Calu3 (cell line): ENCODE results near the gene TFAP2C. TPM values are rescaled to one million over a fixed set of nuclear protein-coding genes. Genes with fewer than 3 reads are reported as not detected.

Experiments
- BruUV-seq: library from RNA; stranded (reverse); fragments of 400-500 nt; replicated peaks from 2 replicates; lab custom pipeline; 2021; lab: Mats Ljungman, UMichigan
- CTCF ChIA-PET: fragments of 300-600 bp; sonication (Branson Sonifier 250); formaldehyde crosslinking; loops from one replicate; lab custom pipeline; 2022; ENCODE audit warnings: antibody characterized with exemption; lab: Charles Lee
- DNase-seq: peaks from one replicate; pipeline ENCODE4 v3.0.0; 2022
- H3K27ac Mint-ChIP-seq: one replicate; pipeline ENCODE4 v1.8.0; 2022; ENCODE audit warnings: mixed read lengths; ENCODE audit not compliant: unreplicated experiment
- H3K27me3 Mint-ChIP-seq: one replicate; pipeline ENCODE4 v1.8.0; 2022; ENCODE audit warnings: mixed read lengths; ENCODE audit not compliant: unreplicated experiment
- H3K36me3 Mint-ChIP-seq: one replicate; pipeline ENCODE4 v1.8.0; 2022; ENCODE audit warnings: mild to moderate bottlenecking, moderate library complexity, mixed read lengths; ENCODE audit not compliant: insufficient read depth, unreplicated experiment
- H3K4me1 Mint-ChIP-seq: one replicate; pipeline ENCODE4 v1.8.0; 2022; ENCODE audit warnings: mild to moderate bottlenecking, low read depth, mixed read lengths; ENCODE audit not compliant: unreplicated experiment
- H3K4me3 Mint-ChIP-seq: one replicate; pipeline ENCODE4 v1.8.0; 2022; ENCODE audit warnings: mild to moderate bottlenecking, low read depth, moderate library complexity, mixed read lengths; ENCODE audit not compliant: unreplicated experiment
- H3K9me3 Mint-ChIP-seq: one replicate; pipeline ENCODE4 v1.8.0; 2022; ENCODE audit warnings: low read depth, mixed read lengths; ENCODE audit not compliant: unreplicated experiment
- intact Hi-C: fragments of 100-400 bp; cut with micrococcal nuclease; formaldehyde crosslinking; loops from one replicate; pipeline ENCODE4 v1.10.0; 2022; ENCODE audit not compliant: unreplicated experiment
- total RNA-seq: library from RNA; stranded (reverse); gene quantifications from 2 replicates; pipeline ENCODE4 v1.2.3, GENCODE V29; 2022
- TF ChIP-seq, protein P1 (sequence below): fragments of 200-600 bp; IDR thresholded peaks from one replicate; pipeline ENCODE4 v1.8.0; 2022; ENCODE audit warnings: antibody characterized with exemption; ENCODE audit not compliant: unreplicated experiment

TFAP2C gene
- total RNA-seq, 1 experiment from 2014 or later: 3.4 TPM

DNA sequence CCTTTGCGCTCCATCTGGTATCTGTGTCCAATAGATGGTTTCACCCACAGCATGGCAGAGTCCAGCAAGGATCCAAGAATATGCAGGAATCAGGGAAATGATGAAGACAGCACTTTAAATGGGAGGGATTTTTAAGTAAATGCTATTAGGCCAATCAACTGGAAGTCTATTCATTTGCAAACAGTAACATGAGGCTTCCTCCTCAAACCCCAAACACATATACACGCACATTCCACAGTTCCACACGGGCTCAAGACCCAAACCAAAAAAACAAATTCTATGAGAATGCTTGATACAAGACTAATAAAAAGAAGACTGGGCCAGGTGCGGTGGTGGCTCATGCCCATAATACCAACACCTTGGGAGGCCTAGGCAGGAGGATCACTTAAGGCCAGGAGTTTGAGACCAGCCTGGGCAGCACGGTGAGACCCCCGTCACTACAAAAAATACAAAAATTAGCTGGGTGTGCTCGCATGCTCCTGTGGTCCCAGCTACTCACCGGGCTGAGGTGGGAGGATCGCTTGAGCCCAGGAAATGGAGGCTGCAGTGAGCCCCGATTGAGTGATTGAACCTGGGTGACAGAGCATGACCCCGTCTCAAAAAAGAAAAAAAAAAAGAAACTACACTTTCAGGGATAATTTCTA, 21.9 kb upstream of the TFAP2C start:
- Mint-ChIP-seq H3K4me3 (no peak overlapping the region), H3K9me3 (no peaks in the 10 kb centered on the region), H3K27ac (peak overlapping the region; percentile 66), H3K36me3 (no peaks in the 10 kb centered on the region), H3K4me1 (peaks cover 21% of the 10 kb centered on the region), H3K27me3 (no peaks in the 10 kb centered on the region)
- TF ChIP-seq, protein P1, sequence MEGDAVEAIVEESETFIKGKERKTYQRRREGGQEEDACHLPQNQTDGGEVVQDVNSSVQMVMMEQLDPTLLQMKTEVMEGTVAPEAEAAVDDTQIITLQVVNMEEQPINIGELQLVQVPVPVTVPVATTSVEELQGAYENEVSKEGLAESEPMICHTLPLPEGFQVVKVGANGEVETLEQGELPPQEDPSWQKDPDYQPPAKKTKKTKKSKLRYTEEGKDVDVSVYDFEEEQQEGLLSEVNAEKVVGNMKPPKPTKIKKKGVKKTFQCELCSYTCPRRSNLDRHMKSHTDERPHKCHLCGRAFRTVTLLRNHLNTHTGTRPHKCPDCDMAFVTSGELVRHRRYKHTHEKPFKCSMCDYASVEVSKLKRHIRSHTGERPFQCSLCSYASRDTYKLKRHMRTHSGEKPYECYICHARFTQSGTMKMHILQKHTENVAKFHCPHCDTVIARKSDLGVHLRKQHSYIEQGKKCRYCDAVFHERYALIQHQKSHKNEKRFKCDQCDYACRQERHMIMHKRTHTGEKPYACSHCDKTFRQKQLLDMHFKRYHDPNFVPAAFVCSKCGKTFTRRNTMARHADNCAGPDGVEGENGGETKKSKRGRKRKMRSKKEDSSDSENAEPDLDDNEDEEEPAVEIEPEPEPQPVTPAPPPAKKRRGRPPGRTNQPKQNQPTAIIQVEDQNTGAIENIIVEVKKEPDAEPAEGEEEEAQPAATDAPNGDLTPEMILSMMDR: no peak
- no peak for DNase-seq
- CTCF ChIA-PET: interaction anchor here (0.9 to 1.0 kb wide), 2 partner anchors 20 to 23 kb away, joined by 3 read pairs; no protein-coding TSS in a partner anchor
- BruUV-seq: no TSS peak
- intact Hi-C loops: no loop called here

DNA sequence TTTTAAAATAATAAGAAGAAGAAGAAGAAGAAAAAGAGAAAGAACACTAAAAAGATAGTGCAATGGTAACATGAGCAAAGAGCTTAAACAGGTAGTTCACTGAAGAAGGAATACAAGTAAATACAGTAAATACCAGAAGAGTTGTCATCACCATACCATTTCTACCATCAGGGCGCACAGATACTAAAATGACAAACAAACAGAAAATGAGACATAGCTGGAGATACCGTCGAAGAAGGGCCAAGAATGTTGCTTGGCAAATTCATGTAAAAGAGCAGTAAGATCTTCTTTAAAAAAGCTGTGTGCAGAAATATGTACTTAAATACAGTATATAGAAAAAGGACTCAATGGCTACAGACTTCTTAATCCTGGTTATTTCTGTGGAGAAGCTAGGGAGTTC, 20.7 kb upstream of the TFAP2C start:
- Mint-ChIP-seq H3K36me3 (no peaks in the 10 kb centered on the region), H3K9me3 (no peaks in the 10 kb centered on the region)
- TF ChIP-seq, protein P1: no peak

DNA sequence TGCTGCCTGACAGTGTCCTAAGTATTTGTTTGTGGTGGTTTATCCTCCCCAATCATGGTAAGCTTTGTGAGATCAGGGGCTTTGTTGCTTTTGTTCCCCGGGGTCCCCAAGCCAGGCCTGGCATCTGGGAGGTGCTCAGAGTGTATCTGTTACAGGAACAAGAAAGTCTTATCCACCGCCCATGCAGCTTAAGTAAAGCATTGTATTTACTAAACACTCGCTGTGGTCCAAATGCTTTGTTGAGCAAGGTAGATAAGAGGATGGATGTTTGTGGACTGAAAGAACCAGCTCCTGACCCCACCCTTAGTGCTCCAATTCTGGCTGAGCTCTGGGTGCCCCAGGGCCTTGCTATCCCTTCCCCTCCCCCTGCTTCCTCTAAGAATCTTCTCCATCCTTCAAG, 19.8 kb upstream of the TFAP2C start:
- no peak for DNase-seq
- no TSS peak for BruUV-seq
- H3K4me3 Mint-ChIP-seq: no peak overlapping the region
- H3K36me3 Mint-ChIP-seq: no peaks in the 10 kb centered on the region
- peaks cover 21% of the 10 kb centered on the region for H3K4me1 Mint-ChIP-seq
- no peaks in the 10 kb centered on the region for H3K27me3 Mint-ChIP-seq
- no peak overlapping the region for H3K27ac Mint-ChIP-seq
- TF ChIP-seq, protein P1: no peak
- CTCF ChIA-PET: no interaction called here
- H3K9me3 Mint-ChIP-seq: no peaks in the 10 kb centered on the region
- intact Hi-C loops: no loop called here

More for the DNA sequence above, 20.7 kb upstream of the TFAP2C start:
- CTCF ChIA-PET: no interaction called here
- H3K27me3 Mint-ChIP-seq: no peaks in the 10 kb centered on the region
- BruUV-seq: no TSS peak
- no peak for DNase-seq
- H3K4me3 Mint-ChIP-seq: no peak overlapping the region
- no peak overlapping the region for H3K27ac Mint-ChIP-seq
- H3K4me1 Mint-ChIP-seq: peaks cover 21% of the 10 kb centered on the region
- intact Hi-C loops: no loop called here

DNA sequence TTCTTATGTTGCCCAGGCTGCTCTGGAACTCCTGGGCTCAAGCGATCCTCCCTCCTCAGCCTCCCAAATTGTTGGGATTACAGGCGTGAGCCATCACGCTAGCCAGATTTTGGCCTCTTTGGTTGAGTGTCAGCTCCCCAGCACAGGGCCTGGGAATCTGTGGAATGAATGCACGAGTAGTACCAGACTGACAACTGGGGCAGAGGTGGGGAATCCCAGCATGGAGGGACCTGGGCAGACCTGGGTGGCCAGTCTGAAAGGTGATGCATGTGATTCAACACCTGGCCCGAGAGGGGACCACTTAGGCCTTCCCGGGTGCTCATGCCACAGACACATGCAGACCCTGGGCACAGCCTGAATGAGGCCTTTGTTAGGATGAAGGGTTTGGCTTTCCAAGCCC, 19.0 kb upstream of the TFAP2C start:
- TF ChIP-seq, protein P1: no peak
- BruUV-seq: no TSS peak
- no peak overlapping the region for H3K4me3 Mint-ChIP-seq
- H3K27me3 Mint-ChIP-seq: no peaks in the 10 kb centered on the region
- no peaks in the 10 kb centered on the region for H3K36me3 Mint-ChIP-seq
- no peaks in the 10 kb centered on the region for H3K9me3 Mint-ChIP-seq
- intact Hi-C loops: no loop called here
- H3K4me1 Mint-ChIP-seq: peaks cover 21% of the 10 kb centered on the region
- H3K27ac Mint-ChIP-seq: no peak overlapping the region
- DNase-seq: no peak
- CTCF ChIA-PET: no interaction called here
